Kasumi-1 (cell line): ENCODE measurements around the gene ENTPD8.
A peak's percentile ranks its signal among the peaks of the same experiment; 100 is the strongest.

ENCODE experiments used
- DNase-seq, 2 experiments: peaks; one replicate each; lab custom pipeline; 2025; lab: John Stamatoyannopoulos, UW

ENTPD8 gene

DNA sequence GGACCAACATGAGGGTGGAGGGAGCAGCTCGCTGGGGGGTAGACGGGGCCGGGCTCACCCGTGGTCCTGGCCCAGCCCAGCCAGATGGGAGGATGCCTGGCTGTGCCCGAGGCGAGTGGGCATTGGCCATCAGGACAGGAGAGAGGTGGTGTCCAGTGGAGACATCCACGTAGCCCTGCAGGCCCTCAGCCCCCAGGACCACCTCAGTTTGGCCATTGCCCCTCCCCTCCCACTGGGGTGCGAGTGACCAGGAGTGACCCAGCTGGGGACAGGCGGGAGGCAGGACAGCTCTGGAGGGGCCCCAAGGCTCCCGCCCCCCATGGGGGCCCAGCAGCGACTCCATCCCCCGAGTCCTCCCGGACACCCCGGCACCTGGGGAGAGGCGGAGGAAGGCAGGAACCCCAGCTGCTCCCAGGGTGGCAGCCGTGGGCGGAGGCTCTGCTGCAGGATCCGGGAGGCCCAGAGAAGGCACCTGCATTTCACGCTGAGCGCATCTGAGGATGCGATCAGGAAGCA lies 9.7 kb downstream of the ENTPD8 start:
- no peak for DNase-seq

DNA sequence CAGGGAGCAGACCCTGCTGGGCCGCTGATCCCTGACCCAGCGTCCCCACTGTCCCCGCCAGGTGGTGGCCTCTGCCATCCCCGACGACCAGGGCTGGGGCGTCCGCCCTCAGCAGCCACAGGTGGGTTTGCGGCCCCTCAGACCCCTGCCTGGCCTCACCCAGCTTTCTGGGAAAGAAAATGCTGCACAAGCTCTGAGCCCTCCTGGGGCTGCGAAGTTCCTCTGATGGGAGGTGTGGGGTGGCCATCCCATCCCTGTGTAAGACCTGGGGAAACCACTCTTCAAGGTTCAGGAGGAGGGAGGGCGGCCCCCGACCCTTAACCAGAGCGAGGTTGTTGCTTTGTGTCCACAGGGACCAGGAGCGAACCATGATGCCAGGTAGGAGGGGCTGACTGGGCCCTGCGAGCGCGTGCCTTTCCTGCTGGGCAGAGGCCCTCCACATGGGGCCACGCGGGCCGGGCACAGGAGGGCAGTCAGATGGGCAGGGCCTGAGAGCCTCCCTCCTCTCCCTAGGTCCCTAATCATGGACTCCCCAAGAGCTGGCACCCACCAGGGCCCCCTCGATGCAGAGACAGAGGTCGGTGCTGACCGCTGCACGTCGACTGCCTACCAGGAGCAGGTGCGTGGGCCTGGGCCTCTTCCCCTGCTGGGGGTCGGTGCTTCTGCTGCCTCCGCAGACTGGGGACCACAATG lies 10.3 kb downstream of the ENTPD8 start:
- DNase-seq = no peak

DNA sequence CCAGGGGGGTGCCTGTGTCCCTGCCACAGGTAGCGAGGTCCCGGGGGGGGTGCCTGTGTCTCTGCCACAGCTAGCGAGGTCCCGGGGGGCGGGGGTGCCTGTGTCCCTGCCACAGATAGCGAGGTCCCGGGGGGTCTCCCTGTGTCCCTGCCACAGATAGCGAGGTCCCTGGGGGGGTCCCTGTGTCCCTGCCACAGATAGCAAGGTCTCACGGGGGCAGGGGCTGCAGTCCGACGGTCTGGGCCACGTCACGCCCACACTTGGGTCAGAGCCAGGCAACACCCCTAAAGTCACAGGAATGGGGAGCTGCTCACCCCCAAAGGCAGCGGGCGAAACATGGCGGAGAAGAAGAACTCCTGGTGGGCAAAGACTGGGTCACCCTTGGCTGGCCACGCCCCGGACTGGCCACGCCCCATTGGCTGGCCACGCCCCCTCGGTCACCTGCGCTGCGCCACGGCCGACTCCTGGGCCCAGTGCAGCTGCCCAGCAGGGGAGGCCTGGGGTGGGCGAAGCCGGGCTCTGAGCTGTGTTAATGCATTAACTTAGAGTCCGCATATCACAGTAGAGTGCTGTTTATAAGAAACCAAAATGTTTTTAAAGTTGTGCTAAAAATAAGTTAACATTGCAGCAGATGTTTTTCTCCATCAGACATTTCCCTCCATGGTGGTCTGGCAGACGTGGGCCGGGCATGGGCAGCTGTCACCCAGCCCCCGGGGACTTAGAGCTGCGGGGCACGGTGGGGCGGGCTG lies 11.0 kb downstream of the ENTPD8 start:
- DNase-seq = no peak

DNA sequence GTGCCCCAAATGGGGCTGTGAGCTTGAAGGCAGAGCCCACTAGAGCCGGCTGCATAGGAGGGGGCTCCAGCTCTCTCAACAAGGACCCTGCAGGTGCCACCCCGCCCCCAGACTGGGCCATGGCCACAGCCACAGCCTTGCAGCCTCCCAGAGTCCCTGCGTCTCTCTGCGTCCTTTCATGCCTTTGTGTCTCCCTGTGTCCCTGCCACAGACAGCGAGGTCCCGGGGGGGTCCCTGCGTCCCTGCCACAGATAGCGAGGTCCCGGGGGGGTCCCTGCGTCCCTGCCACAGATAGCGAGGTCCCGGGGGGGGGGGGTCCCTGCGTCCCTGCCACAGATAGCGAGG lies 11.6 kb downstream of the ENTPD8 start:
- DNase-seq = no peak

DNA sequence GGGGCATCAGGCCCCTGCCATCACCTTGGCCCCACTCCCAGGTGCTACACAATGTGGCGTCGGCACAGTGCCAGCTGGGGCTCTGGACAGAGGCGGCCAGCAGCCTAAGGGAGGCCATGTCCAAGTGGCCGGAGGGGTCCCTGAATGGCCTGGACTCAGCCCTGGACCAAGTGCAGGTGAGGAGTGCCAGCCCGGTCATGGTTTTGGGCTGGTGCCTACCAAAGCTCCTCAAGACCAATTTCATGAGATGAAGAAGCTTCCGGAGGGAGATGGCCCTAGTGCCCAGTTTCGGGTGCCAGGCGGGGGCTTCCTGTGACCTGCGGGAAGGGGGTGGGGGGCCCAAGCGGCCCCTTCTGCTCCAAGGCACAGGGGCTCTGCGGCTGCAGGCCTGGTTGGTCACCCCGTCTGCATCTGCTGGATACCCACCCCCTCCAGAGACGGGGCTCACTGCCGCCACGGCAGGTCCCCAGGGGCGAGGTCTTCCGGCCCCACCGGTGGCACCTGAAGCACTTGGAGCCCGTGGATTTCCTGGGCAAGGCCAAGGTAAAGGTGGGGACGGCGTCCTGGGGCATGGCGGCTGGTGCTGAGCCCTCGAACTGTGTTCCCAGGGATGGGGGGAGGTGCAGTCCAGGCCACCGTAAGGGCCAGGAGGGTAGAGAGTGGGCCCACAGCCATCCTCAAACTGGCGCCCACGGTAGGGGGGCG lies 12.2 kb downstream of the ENTPD8 start:
- DNase-seq = no peak

DNA sequence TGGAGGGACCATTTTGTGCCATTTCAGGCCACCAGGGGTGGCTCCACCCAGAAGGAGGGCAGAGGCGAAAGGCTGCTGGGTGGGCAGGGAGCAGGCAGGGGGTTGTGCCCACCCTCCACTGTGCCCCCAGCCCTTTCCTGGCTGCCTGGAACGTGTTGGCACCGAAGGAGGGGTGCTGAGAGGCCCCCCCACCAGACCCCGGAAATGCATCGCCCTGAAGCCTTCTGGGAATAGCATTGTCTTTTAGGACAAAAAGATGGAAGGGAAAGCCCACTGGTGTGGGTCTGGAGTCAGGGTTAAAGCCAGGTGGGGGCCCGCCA lies 12.9 kb downstream of the ENTPD8 start:
- no peak for DNase-seq

DNA sequence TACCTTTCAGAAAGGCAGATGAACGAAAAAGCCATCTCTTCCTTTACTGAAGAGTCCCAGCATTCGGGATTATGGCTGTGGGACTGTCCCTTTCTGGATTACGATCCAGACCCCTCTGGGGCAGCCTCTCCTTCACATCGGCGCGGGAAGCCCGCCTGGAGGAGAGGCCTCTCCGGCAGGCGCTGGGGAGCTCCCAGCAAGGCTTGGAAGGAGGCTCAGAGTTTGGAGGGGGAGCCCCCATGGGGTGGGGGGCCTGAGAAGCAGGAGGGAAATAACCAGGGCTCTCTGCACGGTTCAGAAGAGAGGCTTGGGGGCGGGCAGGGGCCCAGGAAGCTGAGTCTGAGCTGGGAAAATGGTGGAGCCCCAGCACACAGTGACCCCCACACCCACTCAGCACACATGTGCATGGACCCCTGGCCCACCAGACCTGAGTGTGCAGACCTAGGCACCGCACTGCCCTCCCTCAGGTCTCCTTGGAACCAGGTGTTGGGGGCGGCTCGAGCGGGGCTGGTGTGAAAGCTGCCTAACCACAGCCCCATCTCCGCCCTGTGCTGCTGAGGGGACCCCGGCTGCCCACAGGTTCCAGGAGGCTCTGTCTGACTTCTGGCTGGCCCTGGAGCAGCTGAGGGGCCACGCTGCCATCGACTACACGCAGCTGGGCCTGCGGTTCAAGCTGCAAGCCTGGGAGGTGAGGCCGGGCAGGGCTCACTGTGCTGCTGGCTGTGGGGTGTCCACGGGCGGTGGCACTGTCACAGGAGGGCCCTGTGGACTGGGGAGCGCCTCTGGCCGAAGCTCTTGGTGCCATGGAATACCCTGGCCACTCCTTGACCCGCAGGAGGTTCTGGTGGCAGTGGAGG lies 13.5 kb downstream of the ENTPD8 start:
- no peak for DNase-seq

DNA sequence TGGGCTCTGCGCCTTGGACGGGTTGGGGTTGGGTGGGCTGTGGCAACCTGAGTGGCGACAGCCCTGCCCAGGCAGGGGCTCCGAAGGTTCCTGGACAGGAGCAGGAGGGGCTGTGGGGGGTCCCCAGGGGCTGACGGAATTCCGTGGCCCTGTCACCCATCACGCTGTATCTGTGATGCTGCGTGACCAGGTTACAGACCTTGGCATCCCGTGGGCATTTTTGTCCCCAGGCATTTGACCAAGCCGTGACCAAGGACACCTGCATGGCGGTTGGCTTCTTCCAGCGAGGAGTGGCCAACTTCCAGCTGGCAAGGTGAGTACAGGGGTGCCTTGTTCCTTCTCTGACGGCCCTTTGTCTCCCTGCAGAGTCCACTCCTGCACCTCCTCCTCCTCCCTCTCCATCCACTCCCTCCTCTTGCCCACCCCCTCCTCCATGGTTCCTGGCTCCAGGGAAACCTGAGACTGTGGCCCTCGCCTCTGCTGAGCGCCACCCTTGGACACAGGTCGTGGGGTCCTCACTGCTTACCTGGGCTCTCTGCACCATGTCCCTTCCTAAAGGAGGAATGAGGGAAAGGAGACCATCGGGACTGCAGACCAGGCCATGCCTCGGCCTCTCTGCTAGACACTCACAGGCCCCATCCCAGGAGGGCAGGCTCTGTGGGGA lies 15.0 kb downstream of the ENTPD8 start:
- no peak for DNase-seq

DNA sequence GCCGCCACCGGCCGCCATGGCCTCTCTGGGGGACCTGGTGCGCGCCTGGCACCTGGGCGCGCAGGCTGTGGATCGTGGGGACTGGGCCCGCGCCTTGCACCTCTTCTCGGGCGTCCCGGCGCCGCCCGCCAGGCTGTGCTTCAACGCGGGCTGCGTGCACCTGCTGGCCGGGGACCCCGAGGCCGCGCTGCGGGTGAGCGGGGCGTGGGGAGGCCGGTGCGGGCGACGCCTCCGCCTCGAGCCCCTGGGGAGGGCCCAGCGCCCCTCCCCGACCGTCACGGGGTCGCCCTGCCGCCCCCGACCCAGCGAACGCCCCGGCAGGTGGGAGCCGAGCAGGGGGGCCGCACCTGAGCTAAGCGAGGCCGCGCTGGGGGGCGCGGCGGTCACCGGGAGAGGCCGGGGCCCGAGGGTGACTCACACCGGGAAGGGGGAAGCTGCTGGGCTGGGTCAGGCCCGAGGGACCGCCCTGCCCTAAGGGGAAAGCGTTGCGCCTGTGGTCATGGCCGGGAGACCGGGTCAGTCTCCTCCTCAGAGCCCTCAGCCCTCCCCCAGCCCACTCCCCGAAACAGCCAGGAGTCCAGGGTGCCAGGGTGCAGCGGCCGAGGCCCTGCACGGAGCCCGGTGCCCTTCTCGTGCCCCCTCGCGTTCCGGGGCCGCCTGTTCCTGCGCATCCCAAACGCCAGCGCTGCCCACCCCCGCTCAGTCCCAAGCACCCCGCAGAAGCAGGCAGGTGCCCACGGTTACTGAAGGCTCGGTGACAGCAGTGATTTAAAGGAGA lies 17.5 kb downstream of the ENTPD8 start:
- no peak for DNase-seq

DNA sequence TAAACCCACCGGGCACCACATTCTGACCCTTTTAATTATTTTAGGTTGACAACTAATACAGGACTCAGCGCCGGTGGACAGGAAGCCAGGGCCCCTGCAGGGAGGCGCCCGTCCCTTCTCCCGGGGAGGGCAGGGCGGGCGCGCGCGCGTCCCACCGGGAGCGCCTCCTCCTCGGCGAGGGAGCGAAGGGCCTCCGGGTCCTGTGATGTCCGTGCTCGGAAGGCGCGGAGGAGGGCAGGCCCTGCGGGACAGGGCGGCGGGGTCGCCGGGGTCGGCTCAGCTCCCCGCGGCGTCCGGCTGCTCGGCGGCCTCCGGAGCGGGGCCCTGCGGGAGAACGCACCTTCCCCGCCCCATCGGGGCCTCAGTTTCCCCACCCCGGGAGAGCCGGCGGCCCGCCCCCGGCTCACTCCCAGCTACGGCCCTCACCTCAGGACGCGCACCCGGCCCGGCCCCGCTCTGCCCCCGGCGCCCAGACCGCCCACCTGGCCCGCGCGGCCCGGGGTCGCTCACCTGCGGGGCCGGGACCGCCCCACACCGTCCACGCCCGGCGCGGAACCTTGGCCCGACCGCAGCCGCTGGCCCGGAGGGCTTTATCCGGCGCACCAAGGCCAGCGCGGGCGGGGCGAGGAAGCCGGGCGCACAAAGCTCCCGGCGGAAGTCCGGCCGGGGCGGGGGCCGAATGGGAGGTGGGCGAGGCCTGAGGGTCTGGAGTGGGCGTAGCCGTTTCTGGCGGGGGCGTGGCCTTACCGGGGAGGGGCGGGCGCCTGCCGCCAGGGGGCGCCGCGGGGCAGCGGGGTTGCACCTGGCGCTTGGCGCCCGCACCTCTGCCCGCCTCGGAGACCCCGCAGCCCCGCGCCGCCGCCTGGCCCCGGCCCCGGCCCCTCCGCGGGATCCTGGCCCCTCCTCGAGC lies 18.3 kb downstream of the ENTPD8 start, which contains the start of the genes EXD3 and NOXA1:
EXD3 (minus strand) TSS at position 559 of the 910 bp plus-strand sequence. CDS start 27,805 bp downstream, outside the sequence.
NOXA1 (plus strand) TSS at position 790 of the 910 bp plus-strand sequence. CDS start 137 bp downstream, outside the sequence.
- peak; percentile 79 to 85 for DNase-seq

DNA sequence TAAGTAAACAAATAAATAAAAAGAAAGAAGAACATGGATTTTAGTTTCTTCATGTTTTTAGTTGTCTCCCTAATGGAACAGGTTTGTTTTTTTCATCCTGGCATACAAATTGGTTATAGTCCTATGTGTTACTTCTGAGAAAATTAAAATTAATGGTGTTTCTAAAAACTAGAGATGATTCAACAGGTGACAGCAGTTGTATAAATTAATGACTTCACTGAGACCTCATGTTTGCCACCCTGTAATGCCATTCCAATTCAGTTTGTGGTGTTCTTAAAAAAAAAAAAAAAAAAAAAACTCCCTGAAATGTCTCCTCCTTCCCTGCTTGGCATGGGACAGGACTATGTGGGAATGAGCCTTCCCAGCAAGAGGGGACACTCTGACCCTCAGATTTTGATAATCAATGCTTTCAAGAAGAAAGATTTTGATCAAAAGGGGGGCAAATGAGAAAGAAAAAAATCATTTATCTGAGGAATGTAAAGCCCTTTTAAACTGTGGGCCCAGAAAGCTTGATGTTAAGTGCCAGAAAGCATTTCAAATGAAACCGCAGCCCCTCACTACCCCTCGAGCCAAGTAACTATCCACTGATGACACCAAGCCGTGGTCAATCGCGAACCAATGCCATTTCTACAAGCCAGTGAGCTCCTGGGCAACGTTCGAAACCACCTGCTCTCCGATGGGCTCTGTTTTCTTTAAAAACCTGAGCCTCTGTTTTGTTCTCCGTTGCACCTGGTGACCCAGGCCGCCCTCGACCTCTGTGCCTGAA lies 19.1 kb downstream of the ENTPD8 start:
- no peak for DNase-seq

DNA sequence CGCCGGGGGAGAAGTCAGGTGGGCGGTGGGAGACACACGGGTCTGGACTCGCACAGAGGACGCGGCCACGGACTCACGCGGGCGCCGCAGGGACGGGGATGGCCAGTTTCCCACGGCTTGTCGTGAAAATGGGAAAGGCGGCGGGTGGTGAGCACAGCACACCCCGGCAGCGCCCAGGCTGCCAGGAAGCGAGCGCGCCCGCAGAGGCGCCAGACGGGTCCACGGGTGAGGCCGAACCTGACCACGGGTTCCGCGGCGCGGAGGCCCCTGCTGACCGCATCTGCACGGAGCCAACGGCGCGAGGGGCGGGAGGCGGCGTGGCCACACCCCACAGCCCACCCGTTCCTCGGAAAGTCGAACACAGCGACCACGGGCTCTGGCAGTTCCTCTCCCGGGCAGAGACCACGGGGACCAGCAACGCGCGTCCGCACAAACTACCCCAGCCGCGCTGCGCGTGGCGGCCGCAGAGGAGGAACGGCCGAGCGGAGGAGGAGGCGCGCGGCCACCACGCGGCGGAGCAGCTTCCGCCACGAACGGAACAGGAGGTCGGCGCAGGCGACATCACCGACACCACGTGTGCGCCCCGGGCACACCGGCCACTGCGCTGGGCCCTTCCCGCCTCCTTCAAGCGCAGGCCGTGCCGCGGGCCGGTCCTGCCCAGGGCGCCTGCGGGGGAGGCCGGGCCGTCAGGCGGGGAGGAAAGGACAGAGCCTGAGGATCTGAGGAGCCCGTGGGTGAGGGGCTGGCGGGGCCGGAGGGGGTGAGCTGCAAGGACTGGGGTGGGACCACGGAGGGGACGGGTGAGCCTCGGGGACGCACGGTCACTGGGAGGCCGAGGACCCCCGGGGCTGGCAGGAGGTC lies 23.8 kb downstream of the ENTPD8 start:
- no peak for DNase-seq

DNA sequence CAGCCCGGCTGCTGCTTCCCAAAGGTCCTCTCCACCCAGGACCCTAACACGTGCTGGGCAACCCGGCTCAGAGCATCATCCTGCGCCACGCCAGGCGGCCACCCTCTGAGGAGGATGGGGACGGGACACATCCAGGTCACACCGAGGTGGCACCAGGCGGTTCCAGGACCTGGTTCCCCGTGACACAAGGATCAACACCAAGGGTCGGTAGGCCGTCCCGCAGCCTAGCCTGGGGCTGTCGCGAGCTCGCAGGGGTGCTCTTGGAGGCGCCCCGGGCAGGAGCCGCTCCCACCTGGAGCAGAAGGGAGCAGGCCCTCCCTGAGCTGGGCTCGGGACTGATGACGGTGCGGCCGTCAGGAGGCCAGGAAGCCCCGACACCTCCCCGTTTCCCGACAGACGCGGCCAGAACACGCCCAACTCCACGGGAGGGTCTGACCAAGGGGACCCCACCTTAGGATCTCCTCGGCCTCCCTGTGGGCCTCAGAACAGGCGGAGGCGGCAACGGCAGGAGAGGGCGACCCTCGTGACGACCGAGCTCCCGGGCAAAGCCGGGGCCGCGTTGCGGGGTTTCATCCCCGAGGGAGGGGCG lies 24.5 kb downstream of the ENTPD8 start:
- no peak for DNase-seq

DNA sequence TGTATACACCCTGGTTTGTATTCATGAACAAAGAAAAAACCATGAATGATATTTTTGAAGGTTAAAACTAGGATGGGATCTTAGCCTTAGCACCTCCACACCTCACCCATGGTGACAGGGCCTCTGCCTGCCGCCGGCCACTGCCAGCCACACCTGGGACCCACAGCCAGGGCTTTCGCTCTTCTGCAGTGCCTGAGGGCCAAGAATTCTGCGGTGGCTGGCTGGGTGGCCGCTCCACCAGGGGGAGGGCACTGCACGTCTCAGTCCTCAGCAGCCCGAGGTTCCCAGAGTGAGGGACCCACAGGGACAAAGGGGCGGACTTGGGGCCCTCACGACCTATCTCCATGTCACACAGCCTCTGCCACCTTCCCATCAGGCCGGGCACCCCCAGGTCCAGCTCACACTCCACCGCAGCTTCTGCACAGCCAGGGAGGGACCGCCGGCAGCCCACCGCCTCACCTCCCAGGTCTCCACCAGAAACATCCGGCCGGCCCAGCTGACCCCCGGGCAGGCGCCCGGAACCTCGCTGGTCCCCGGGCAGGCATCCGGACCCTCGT lies 25.1 kb downstream of the ENTPD8 start:
- DNase-seq = no peak

DNA sequence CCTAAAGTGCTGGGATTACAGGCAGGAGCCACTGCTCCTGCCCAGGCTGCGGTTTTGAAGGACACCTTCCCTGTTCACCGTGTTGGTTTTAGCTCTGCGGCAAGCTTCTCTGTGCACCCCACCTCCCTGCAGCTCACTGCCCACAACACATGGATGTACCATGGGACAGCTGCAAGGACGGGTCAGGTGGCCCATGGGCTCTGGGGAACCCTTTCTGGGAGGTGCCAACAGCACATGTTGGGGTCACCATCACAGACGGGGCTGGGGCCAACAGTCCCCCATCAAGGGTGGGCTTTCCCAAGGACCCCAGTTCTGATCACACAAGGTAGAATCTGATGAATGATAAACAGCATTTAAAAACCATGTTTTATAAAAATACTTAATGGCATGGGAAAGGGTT lies 25.7 kb downstream of the ENTPD8 start:
- no peak for DNase-seq

DNA sequence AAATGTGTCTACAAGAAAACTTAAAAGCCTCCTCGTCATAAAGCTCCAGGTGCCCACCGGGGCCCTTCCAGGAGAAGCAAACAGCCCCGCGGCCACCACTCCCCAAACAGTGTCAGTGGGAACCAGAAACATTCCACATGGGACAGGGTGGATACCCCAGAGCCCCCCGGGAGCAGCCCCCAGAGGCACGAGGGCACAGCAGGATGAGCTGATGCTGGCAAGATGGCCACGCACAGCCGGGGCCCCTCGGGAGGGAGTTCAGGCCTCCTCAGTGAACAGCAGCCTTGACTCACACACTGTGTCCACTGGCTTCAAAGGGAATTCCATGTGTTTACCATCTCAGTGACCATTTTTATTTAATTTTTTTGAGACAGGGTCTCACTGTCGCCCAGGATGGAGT lies 28.7 kb downstream of the ENTPD8 start:
- DNase-seq = no peak
